BJ (cell line): Measurements from ENCODE around the gene ECM1. TPM values are rescaled to one million over a fixed set of nuclear protein-coding genes. Genes with fewer than 3 reads are reported as not detected.

Experiments
- CTCF ChIA-PET: fragments of 350-600 bp; formaldehyde crosslinking; extraction: SDS; loops from one replicate; lab custom pipeline; 2021; ENCODE audit warnings: antibody characterized with exemption, inconsistent platforms; lab: Yijun Ruan, JAX
- POLR2A ChIA-PET: fragments of 300-600 bp; sonication (Branson Sonifier 250); formaldehyde crosslinking; extraction: SDS; loops from one replicate; lab custom pipeline; 2021; ENCODE audit warnings: antibody characterized with exemption; lab: Charles Lee
- DNase-seq: peaks from one replicate; pipeline ENCODE4 v3.0.0-alpha.2; 2011; ENCODE audit warnings: low read depth
- H3K27me3 ChIP-seq: 2 replicates; pipeline ENCODE4 v1.6.0; 2011; ENCODE audit warnings: low read length; ENCODE audit not compliant: control insufficient read depth, insufficient read depth
- H3K36me3 ChIP-seq: 2 replicates; pipeline ENCODE4 v1.5.1; 2011; ENCODE audit warnings: low read length; ENCODE audit not compliant: control insufficient read depth, insufficient read depth
- H3K4me3 ChIP-seq: 2 replicates; pipeline ENCODE4 v1.5.1; 2011; ENCODE audit warnings: low read depth, mild to moderate bottlenecking, control low read depth, low read length
- polyA minus RNA-seq: library from RNA; depleted of rRNA, polyadenylated mRNA; stranded (reverse); fragments of >200 nt; gene quantifications from 2 replicates; pipeline ENCODE4 v1.2.3, GENCODE V29; 2011; rRNA and poly(A)+ RNA removed
- polyA plus RNA-seq: library from polyadenylated mRNA; depleted of rRNA; stranded (reverse); fragments of >200 nt; gene quantifications from 2 replicates; pipeline ENCODE4 v1.2.3, GENCODE V29; 2011; rRNA removed
- TF ChIP-seq, protein P1 (sequence below): IDR thresholded peaks from 2 replicates; pipeline ENCODE4 v1.5.1; 2011; ENCODE audit warnings: low read depth, mild to moderate bottlenecking, control low read depth, inconsistent platforms, low read length, moderate library complexity; ENCODE audit not compliant: insufficient read depth

Gene ECM1
- 108 and 204 TPM in 2 replicates for polyA plus RNA-seq
- polyA minus RNA-seq, result 48.5 and 51.1 TPM in 2 replicates

DNA sequence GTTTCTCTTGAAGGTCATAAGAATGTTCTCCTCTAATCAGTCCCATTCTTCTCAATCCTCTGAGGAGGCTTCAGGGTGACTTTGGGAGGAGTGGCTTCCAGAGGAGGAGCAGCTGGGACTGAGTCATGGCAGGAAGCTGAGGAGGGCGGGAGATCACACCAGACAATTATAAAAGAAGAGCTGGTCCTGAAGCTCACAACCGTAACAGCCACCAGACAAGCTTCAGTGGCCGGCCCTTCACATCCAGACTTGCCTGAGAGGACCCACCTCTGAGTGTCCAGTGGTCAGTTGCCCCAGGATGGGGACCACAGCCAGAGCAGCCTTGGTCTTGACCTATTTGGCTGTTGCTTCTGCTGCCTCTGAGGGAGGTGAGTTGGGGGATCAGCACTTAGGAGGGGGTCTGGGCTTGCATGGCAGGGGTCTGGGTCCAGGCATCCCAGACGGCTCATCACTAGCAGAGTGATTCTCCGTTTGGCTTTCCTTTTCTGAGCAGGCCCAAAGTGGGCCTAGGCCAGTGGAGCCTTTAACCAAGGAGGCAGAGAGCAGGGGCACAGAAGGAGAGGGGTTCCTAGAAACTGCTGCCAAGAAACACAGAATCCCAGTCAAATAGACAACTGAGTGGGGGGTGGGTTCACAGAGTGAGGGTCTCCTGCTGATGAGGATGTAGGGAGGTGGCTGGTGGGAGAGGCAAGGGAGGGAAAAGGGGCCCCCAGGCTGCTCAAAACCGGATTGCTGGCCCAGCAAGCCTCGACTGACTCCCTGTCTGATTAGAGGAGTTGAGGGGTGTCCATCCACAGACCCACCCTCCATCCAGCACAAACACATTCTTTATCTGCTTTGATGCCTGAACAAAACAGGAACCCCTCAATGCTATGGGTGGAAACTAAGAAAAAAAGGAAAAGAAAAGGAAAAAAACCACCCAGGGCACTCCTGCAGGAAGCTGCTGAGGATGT lies at the start of gene ECM1:
Gene ECM1 (plus strand): TSS at position 198 of the 953 bp plus-strand sequence. CDS start 101 bp downstream, at position 299.
- Histone ChIP-seq H3K36me3 (peaks cover 14% of the 10 kb centered on the region), H3K27me3 (no peaks in the 10 kb centered on the region), H3K4me3 (peak within 1 kb of the TSS; percentile 38)
- peak; percentile 53 for DNase-seq
- POLR2A ChIA-PET, result interaction anchor here (0.6 kb wide), 1 partner anchor 8 kb away, joined by 3 read pairs; no protein-coding TSS in a partner anchor
- TF ChIP-seq, protein P1, sequence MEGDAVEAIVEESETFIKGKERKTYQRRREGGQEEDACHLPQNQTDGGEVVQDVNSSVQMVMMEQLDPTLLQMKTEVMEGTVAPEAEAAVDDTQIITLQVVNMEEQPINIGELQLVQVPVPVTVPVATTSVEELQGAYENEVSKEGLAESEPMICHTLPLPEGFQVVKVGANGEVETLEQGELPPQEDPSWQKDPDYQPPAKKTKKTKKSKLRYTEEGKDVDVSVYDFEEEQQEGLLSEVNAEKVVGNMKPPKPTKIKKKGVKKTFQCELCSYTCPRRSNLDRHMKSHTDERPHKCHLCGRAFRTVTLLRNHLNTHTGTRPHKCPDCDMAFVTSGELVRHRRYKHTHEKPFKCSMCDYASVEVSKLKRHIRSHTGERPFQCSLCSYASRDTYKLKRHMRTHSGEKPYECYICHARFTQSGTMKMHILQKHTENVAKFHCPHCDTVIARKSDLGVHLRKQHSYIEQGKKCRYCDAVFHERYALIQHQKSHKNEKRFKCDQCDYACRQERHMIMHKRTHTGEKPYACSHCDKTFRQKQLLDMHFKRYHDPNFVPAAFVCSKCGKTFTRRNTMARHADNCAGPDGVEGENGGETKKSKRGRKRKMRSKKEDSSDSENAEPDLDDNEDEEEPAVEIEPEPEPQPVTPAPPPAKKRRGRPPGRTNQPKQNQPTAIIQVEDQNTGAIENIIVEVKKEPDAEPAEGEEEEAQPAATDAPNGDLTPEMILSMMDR, result no peak
- CTCF ChIA-PET, result interaction anchor here (1.1 to 2.1 kb wide), 4 partner anchors 8 to 52 kb away, joined by 4 to 10 read pairs (median 6); no protein-coding TSS in a partner anchor

DNA sequence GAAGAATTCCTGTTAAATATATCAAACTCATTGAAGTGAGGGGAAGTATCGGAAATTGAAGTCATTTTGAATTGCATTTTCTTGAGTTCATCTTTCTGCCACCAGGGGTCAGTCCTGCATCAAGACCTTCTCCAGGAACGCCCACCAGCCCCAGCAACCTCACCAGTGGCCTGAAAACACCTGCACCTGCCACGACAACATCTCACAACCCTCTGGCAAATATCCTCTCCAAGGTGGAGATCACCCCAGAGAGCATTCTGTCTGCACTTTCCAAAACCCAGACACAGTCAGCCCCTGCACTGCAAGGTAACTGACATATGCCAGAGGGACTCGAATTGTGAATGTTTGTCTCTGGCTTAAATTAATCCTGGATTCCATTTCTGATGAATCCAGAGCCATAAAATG lies 43.5 kb upstream of the ECM1 start:
- POLR2A ChIA-PET, result no interaction called here
- no peak for DNase-seq
- TF ChIP-seq, protein P1, result peak; percentile 79
- H3K4me3 ChIP-seq, result no peak overlapping the region
- CTCF ChIA-PET, result interaction anchor here (1.0 to 4.5 kb wide), 4 partner anchors 20 to 96 kb away, joined by 3 to 25 read pairs (median 4); no protein-coding TSS in a partner anchor
- peaks cover 1% of the 10 kb centered on the region for H3K36me3 ChIP-seq
- no peaks in the 10 kb centered on the region for H3K27me3 ChIP-seq

GRCh38 chr1:150466964-150467363 lies 40.9 kb upstream of the ECM1 start:
- TF ChIP-seq, protein P1, result no peak
- no peak for DNase-seq
- H3K27me3 ChIP-seq, result no peaks in the 10 kb centered on the region
- peaks cover 15% of the 10 kb centered on the region for H3K36me3 ChIP-seq
- POLR2A ChIA-PET, result no interaction called here
- CTCF ChIA-PET, result interaction anchor here (1.8 kb wide), 1 partner anchor 66 kb away, joined by 8 read pairs; no protein-coding TSS in a partner anchor
- H3K4me3 ChIP-seq, result no peak overlapping the region

DNA sequence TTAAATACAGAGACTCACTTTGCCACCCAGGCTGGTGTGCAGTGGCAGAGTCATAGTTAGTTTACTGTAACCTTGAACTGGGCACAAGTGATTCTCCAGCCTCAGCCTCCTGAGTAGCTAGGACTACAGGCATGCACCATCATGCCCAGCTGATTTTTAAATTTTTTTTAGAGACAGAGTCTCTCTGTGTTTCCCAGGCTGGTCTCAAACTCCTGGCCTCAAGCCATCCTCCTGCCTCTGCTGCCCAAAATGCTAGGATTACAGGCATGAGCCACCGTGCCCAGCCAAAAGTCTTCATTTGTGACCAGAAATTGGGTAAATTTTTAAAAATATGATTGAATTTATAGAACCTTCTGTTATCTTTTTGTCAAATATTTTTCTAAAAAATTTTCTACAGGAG lies 38.6 kb upstream of the ECM1 start:
- Histone ChIP-seq H3K36me3 (peaks cover 23% of the 10 kb centered on the region), H3K27me3 (no peaks in the 10 kb centered on the region), H3K4me3 (no peak overlapping the region)
- POLR2A ChIA-PET, result no interaction called here
- DNase-seq, result no peak
- TF ChIP-seq, protein P1, result no peak
- CTCF ChIA-PET, result interaction anchor here (1.0 kb wide), 1 partner anchor 80 kb away, joined by 3 read pairs; the partner anchor contains the start of gene ADAMTSL4
